DOHH2 (cell line): ENCODE data around the gene PDXK.

ENCODE experiments used
- H3F3A ChIP-seq: fragments of 200-600 bp; sonication (generic), shearing (Covaris generic); 2 replicates; pipeline ENCODE4 v1.6.0; 2016; ENCODE audit warnings: antibody characterized with exemption, mild to moderate bottlenecking; ENCODE audit not compliant: control insufficient read depth, insufficient read depth
- H3K27ac ChIP-seq: fragments of 200-600 bp; sonication (generic); 2 replicates; pipeline ENCODE4 v1.5.1; 2014; ENCODE audit warnings: low read depth, mild to moderate bottlenecking, low read length, moderate library complexity
- H3K27me3 ChIP-seq: fragments of 200-600 bp; sonication (generic); 2 replicates; pipeline ENCODE4 v1.6.1; 2014; ENCODE audit warnings: mild to moderate bottlenecking, low read length, mixed read lengths; ENCODE audit not compliant: control insufficient read depth
- H3K36me3 ChIP-seq: fragments of 200-600 bp; sonication (generic); 2 replicates; pipeline ENCODE4 v1.6.1; 2014; ENCODE audit warnings: mild to moderate bottlenecking, low read length, moderate library complexity, mixed read lengths; ENCODE audit not compliant: control insufficient read depth
- H3K4me1 ChIP-seq: fragments of 200-600 bp; sonication (generic); 2 replicates; pipeline ENCODE4 v1.6.1; 2014; ENCODE audit warnings: mild to moderate bottlenecking, low read length, mixed read lengths; ENCODE audit not compliant: control insufficient read depth
- H3K4me2 ChIP-seq: fragments of 200-600 bp; sonication (generic); 2 replicates; pipeline ENCODE4 v1.6.0; 2014; ENCODE audit warnings: mild to moderate bottlenecking, low read length, moderate library complexity
- H3K4me3 ChIP-seq: fragments of 200-600 bp; sonication (generic); 2 replicates; pipeline ENCODE4 v1.5.1; 2014; ENCODE audit warnings: mild to moderate bottlenecking, low read length, mixed read lengths
- H3K79me2 ChIP-seq: fragments of 200-600 bp; sonication (generic); 2 replicates; pipeline ENCODE4 v1.6.1; 2014; ENCODE audit warnings: mild to moderate bottlenecking, low read length, mixed read lengths; ENCODE audit not compliant: control insufficient read depth
- H3K9me2 ChIP-seq: fragments of 200-600 bp; sonication (generic); replicated peaks from 2 replicates; pipeline ENCODE4 v1.6.1; 2014; ENCODE audit warnings: mild to moderate bottlenecking, low read length, mixed read lengths; ENCODE audit not compliant: control insufficient read depth
- H3K9me3 ChIP-seq: fragments of 200-600 bp; sonication (generic); 2 replicates; pipeline ENCODE4 v1.6.1; 2014; ENCODE audit warnings: antibody characterized with exemption, low read length, mixed read lengths; ENCODE audit not compliant: control insufficient read depth, insufficient read depth
- H4K20me1 ChIP-seq: fragments of 200-600 bp; sonication (generic); 2 replicates; pipeline ENCODE4 v1.6.0; 2014; ENCODE audit warnings: low read depth, mild to moderate bottlenecking, antibody characterized with exemption, low read length, moderate library complexity; ENCODE audit not compliant: control insufficient read depth, insufficient read depth
- EZH2phosphoT487 ChIP-seq: fragments of 200-600 bp; sonication (generic); IDR thresholded peaks from 2 replicates; pipeline ENCODE4 v1.6.1; 2017; ENCODE audit warnings: borderline replicate concordance, mild to moderate bottlenecking, antibody characterized with exemption, low read length, moderate library complexity, mixed read lengths
- TF ChIP-seq, protein P1 (sequence below): fragments of 200-600 bp; sonication (generic); IDR thresholded peaks from one replicate; pipeline ENCODE4 v1.5.1; 2014; ENCODE audit warnings: antibody characterized with exemption, mild to moderate bottlenecking, low read depth, low read length; ENCODE audit not compliant: poor library complexity, severe bottlenecking

The PDXK gene

GRCh38 chr21:43794311-43794710 lies 75.4 kb downstream of the PDXK start:
- peaks cover 69% of the 10 kb centered on the region for H3K79me2 ChIP-seq
- TF ChIP-seq EZH2phosphoT487 = no peak
- TF ChIP-seq, protein P1, sequence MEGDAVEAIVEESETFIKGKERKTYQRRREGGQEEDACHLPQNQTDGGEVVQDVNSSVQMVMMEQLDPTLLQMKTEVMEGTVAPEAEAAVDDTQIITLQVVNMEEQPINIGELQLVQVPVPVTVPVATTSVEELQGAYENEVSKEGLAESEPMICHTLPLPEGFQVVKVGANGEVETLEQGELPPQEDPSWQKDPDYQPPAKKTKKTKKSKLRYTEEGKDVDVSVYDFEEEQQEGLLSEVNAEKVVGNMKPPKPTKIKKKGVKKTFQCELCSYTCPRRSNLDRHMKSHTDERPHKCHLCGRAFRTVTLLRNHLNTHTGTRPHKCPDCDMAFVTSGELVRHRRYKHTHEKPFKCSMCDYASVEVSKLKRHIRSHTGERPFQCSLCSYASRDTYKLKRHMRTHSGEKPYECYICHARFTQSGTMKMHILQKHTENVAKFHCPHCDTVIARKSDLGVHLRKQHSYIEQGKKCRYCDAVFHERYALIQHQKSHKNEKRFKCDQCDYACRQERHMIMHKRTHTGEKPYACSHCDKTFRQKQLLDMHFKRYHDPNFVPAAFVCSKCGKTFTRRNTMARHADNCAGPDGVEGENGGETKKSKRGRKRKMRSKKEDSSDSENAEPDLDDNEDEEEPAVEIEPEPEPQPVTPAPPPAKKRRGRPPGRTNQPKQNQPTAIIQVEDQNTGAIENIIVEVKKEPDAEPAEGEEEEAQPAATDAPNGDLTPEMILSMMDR = no peak
- no peak overlapping the region for H3K4me2 ChIP-seq
- H3K4me1 ChIP-seq = peaks cover 17% of the 10 kb centered on the region
- H3K27me3 ChIP-seq = no peaks in the 10 kb centered on the region
- no peak overlapping the region for H3K27ac ChIP-seq
- no peaks in the 10 kb centered on the region for H3F3A ChIP-seq
- no peaks in the 10 kb centered on the region for H3K9me2 ChIP-seq
- H3K4me3 ChIP-seq = no peak overlapping the region
- H4K20me1 ChIP-seq = peaks cover 7% of the 10 kb centered on the region; the same call in 1 of the 2 replicates
- H3K9me3 ChIP-seq = no peaks in the 10 kb centered on the region
- peaks cover 99% of the 10 kb centered on the region for H3K36me3 ChIP-seq

GRCh38 chr21:43794857-43795256 lies 75.9 kb downstream of the PDXK start:
- Histone ChIP-seq H3K4me2 (no peak overlapping the region), H3F3A (no peaks in the 10 kb centered on the region), H3K4me1 (peaks cover 17% of the 10 kb centered on the region), H3K9me2 (no peaks in the 10 kb centered on the region), H3K27ac (no peak overlapping the region), H3K4me3 (no peak overlapping the region), H4K20me1 (peaks cover 7% of the 10 kb centered on the region; the same call in 1 of the 2 replicates), H3K36me3 (peaks cover 100% of the 10 kb centered on the region), H3K9me3 (no peaks in the 10 kb centered on the region), H3K79me2 (peaks cover 63% of the 10 kb centered on the region), H3K27me3 (no peaks in the 10 kb centered on the region)
- no peak for TF ChIP-seq EZH2phosphoT487
- TF ChIP-seq, protein P1 = no peak

DNA sequence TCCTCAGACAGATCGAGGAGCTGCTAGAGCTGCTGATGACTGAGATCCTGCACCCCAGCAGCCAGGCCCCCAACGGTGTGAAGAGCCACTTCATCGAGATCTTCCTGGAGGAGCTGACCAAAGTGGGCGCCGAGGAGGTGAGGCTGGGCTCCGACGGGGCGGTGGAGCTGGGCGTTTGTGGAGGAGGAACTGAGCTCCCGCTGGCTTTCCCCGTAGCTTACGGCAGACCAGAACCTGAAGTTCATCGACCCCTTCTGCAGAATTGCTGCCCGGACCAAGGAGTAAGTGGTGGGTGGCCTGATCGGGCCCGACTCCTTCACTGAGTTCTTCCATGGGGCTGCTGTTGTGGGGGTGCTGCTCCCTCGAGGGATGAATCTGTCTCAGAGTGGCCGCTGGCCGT lies 78.5 kb downstream of the PDXK start:
- Histone ChIP-seq H3K9me2 (no peaks in the 10 kb centered on the region), H3K27me3 (no peaks in the 10 kb centered on the region), H3F3A (no peaks in the 10 kb centered on the region), H3K4me3 (no peak overlapping the region), H4K20me1 (peaks cover 7% of the 10 kb centered on the region; the same call in 1 of the 2 replicates), H3K36me3 (peaks cover 100% of the 10 kb centered on the region), H3K4me1 (no peaks in the 10 kb centered on the region), H3K4me2 (no peak overlapping the region), H3K27ac (no peak overlapping the region), H3K9me3 (no peaks in the 10 kb centered on the region), H3K79me2 (peaks cover 38% of the 10 kb centered on the region)
- TF ChIP-seq, protein P1 = no peak
- TF ChIP-seq EZH2phosphoT487 = no peak
